Measurements from ENCODE around the gene ZFAND5. TPM values are rescaled to one million over a fixed set of nuclear protein-coding genes. Genes with fewer than 3 reads are reported as not detected.

ZFAND5 gene
- total and polyA plus RNA-seq, 2 of the 13 experiments (the other 11 are each of a cell fraction or from before 2014, with no cell fraction given), result 53.4 to 60.2 TPM

DNA sequence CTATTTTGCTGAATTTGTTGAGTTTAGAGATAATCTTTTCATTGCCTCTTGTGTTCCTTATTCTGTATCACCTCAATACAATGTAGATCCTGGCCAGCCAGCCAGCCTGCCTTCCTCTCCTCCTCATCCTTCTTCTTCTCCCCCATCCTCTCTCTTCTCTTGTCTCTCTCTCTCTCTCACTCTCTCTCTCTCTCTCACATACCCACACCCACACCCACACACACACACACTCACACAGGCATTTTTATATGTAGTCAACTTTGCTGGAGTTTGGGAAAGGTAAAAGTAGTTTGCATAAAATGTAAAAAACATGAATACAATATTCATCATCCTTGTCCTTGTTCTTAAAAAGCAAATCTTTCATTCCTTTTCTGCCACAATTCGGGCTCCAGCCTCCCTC lies 60.5 kb downstream of the ZFAND5 start:
- no peak overlapping the region for H3K27ac ChIP-seq (ENCODE audit: extremely low read length, insufficient read depth, low read length)
- CTCF ChIA-PET (ENCODE audit: low intra/inter-chr PET ratio, low total read pairs), result no interaction called here
- no peaks in the 10 kb centered on the region for H3K79me2 ChIP-seq (ENCODE audit: insufficient read depth, low read length)
- FAIRE-seq, result no peak
- TF ChIP-seq, protein P1, sequence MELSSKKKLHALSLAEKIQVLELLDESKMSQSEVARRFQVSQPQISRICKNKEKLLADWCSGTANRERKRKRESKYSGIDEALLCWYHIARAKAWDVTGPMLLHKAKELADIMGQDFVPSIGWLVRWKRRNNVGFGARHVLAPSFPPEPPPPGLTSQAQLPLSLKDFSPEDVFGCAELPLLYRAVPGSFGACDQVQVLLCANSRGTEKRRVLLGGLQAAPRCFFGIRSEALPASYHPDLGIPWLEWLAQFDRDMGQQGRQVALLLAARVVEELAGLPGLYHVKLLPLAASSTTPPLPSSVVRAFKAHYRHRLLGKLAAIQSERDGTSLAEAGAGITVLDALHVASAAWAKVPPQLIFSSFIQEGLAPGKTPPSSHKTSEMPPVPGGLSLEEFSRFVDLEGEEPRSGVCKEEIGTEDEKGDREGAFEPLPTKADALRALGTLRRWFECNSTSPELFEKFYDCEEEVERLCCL (CRISPR knock-in tag; IDR thresholded peaks at IDR 0.05; ENCODE audit: borderline replicate concordance), result no peak
- no peak for TF ChIP-seq ZNF382 (CRISPR knock-in tag; IDR thresholded peaks at IDR 0.05; ENCODE audit: borderline replicate concordance)
- TF ChIP-seq IRF2 (CRISPR knock-in tag; IDR thresholded peaks at IDR 0.05), result no peak
- no peak for TF ChIP-seq NRL (CRISPR knock-in tag; IDR thresholded peaks at IDR 0.05; ENCODE audit: borderline replicate concordance)
- no peak for TF ChIP-seq PAF1 (CRISPR knock-in tag; IDR thresholded peaks at IDR 0.05)
- H2AFZ ChIP-seq (ENCODE audit: low read length), result no peak overlapping the region
- intact Hi-C loops (cut with micrococcal nuclease; ENCODE audit: unreplicated experiment) (no loop called here), in situ Hi-C loops (cut with HindIII; ENCODE audit: extremely low pct_ligation_motif_present, low pct_unique_long_range_greater_than_20kb) (no loop called here)
- no peak overlapping the region for H3K4me3 ChIP-seq (replicated peaks in 1 of 3; ENCODE audit: insufficient read depth in 1 of 3, low read depth in 2 of 3, low read length in 3 of 3)
- WGBS (ENCODE audit: low lambda C conversion rate), result 0% methylated on average over 1 of the region's 1 CpG
- H3K4me1 ChIP-seq (ENCODE audit: insufficient read depth, low read length), result peaks cover 4% of the 10 kb centered on the region; the same call in 1 of the 2 replicates
- no peak for ATAC-seq
- DNase-seq (ENCODE audit: low spot score), result no peak
- no TSS peak for BruUV-seq (replicated peaks)
- POLR2A ChIA-PET, result no interaction called here
- H3K36me3 ChIP-seq (replicated peaks in 1 of 2; ENCODE audit: control insufficient read depth in 1 of 2, insufficient read depth in 2 of 2, low read length in 2 of 2), result no peaks in the 10 kb centered on the region
- H3K27me3 ChIP-seq (ENCODE audit: control insufficient read depth in 1 of 2, insufficient read depth in 2 of 2, low read length in 2 of 2), result 0 out of 5 replicates have a peak, but pooled peaks cover 0 to 3% of the 10 kb centered on the region in 2 experiments
- no peak overlapping the region for H3K4me2 ChIP-seq (ENCODE audit: low read depth, low read length)
- no peaks in the 10 kb centered on the region for H3K9me3 ChIP-seq (ENCODE audit: low read length)
- no peak overlapping the region for H3K9ac ChIP-seq (ENCODE audit: insufficient read depth, low read depth, low read length)
- H4K20me1 ChIP-seq (ENCODE audit: insufficient read depth, low read length), result no peaks in the 10 kb centered on the region

Other genes starting within 250 kb of the ZFAND5 start
- 0.15 and 0.21 TPM in 2 replicates for gene GDA, start 215.8 kb downstream of the ZFAND5 start, total RNA-seq (2016; rRNA removed; fragmentation: Illumina TruSeq; extraction: Trizol)
- 0.99 and 1.5 TPM in 2 replicates for gene GDA, start 215.8 kb downstream of the ZFAND5 start, polyA plus RNA-seq (2011; rRNA removed)
- 0.02 TPM in 1 of 2 replicates, not detected in the other for gene TMC1, start 156.4 kb upstream of the ZFAND5 start, total RNA-seq (2016; rRNA removed; fragmentation: Illumina TruSeq; extraction: Trizol)
- 0.03 TPM in 1 of 2 replicates, not detected in the other for gene TMC1, start 156.4 kb upstream of the ZFAND5 start, polyA plus RNA-seq (2011; rRNA removed)

Measured in HepG2 (cell line).